Measurements from ENCODE around the gene C1QTNF4.
"Not testable (repeated sequence)": the region's sequence is repeated elsewhere in the genome, so short reads cannot be mapped to it uniquely, and the experiment has no call there.

C1QTNF4 gene

GRCh38 chr11:47564933-47565339 is 29.3 kb downstream of the C1QTNF4 start:
- no peak for DNase-seq

GRCh38 chr11:47564366-47564765 is 29.8 kb downstream of the C1QTNF4 start:
- not testable (repeated sequence) for DNase-seq

- not testable (repeated sequence) for DNase-seq
Observed at GRCh38 chr11:47562393-47562792, 31.8 kb downstream of the C1QTNF4 start.

GRCh38 chr11:47560426-47560825 is 33.8 kb downstream of the C1QTNF4 start:
- no peak for DNase-seq

- DNase-seq = no peak
Observed at GRCh38 chr11:47558695-47559094, 35.5 kb downstream of the C1QTNF4 start.

GRCh38 chr11:47557004-47557403 is 37.2 kb downstream of the C1QTNF4 start:
- not testable (repeated sequence) for DNase-seq

GRCh38 chr11:47553406-47553743 is 40.8 kb downstream of the C1QTNF4 start:
- no peak for DNase-seq

GRCh38 chr11:47552566-47553405 is 41.4 kb downstream of the C1QTNF4 start, which contains the start of gene CELF1:
Gene CELF1 (minus strand): TSS chr11:47553132. CDS start chr11:47499523, 53,609 bp downstream.
- peak; percentile 95 for DNase-seq

- DNase-seq = peak; percentile 72
Observed at GRCh38 chr11:47552056-47552565, 42.1 kb downstream of the C1QTNF4 start.

- DNase-seq = no peak
Observed at GRCh38 chr11:47551086-47551485, 43.1 kb downstream of the C1QTNF4 start.

GRCh38 chr11:47550288-47551047 is 43.7 kb downstream of the C1QTNF4 start:
- DNase-seq = no peak

GRCh38 chr11:47546274-47546673 is 47.9 kb downstream of the C1QTNF4 start:
- not testable (repeated sequence) for DNase-seq

- DNase-seq = no peak
Observed at GRCh38 chr11:47545298-47545697, 48.9 kb downstream of the C1QTNF4 start.

GRCh38 chr11:47541070-47541469 is 53.1 kb downstream of the C1QTNF4 start:
- no peak for DNase-seq

- DNase-seq = no peak
Observed at GRCh38 chr11:47539681-47540039, 54.6 kb downstream of the C1QTNF4 start.
